H1 (cell line): ENCODE data around the gene KDM2A. TPM values are rescaled to one million over a fixed set of nuclear protein-coding genes. Genes with fewer than 3 reads are reported as not detected.

ENCODE experiments used
- ASH2L ChIP-seq: fragments of 200-600, 300-600 bp; sonication (generic); IDR thresholded peaks from one replicate; pipeline ENCODE4 v1.7.1; 2017; ENCODE audit warnings: low read length
- CBX8 ChIP-seq: fragments of 300-800, 300-1000 bp; sonication (generic); IDR thresholded peaks from 2 replicates; pipeline ENCODE4 v1.7.1; 2016; ENCODE audit warnings: low read depth, low read length, borderline replicate concordance
- CEBPB ChIP-seq: IDR thresholded peaks from 2 replicates; pipeline ENCODE4 v1.6.1; 2012; ENCODE audit warnings: low read depth, low read length
- CHD1 ChIP-seq: IDR thresholded peaks from 2 replicates; pipeline ENCODE4 v1.6.1; 2012; ENCODE audit warnings: low read depth, low read length, improper control_type of control experiment
- CREB1 ChIP-seq: IDR thresholded peaks from 2 replicates; pipeline ENCODE4 v1.6.1; 2012; ENCODE audit warnings: inconsistent platforms
- JUN ChIP-seq: IDR thresholded peaks from 2 replicates; pipeline ENCODE4 v1.6.1; 2011; ENCODE audit warnings: low read depth, mild to moderate bottlenecking, improper control_type of control experiment, low read length
- JUND ChIP-seq: IDR thresholded peaks from 2 replicates; pipeline ENCODE4 v1.6.1; 2011; ENCODE audit warnings: mild to moderate bottlenecking, improper control_type of control experiment, low read length
- KDM1A ChIP-seq: fragments of 200-600, 300-600 bp; sonication (generic); IDR thresholded peaks from 2 replicates; pipeline ENCODE4 v1.7.1; 2016; ENCODE audit warnings: mild to moderate bottlenecking, low read length, borderline replicate concordance
- KDM4A ChIP-seq: IDR thresholded peaks from one replicate; pipeline ENCODE4 v1.7.1; 2012; ENCODE audit warnings: low read depth, mild to moderate bottlenecking, moderate library complexity, low read length, inconsistent platforms; ENCODE audit not compliant: severe bottlenecking
- PHF8 ChIP-seq: fragments of 200-600 bp; sonication (generic); conservative IDR thresholded peaks from 2 replicates; pipeline ENCODE4 v1.7.1; 2012; ENCODE audit warnings: low read depth, mild to moderate bottlenecking, inconsistent platforms, low read length, moderate library complexity
- POLR2AphosphoS5 ChIP-seq: IDR thresholded peaks from 2 replicates; pipeline ENCODE4 v1.6.1; 2011; ENCODE audit warnings: low read depth, low read length
- POU5F1 ChIP-seq: IDR thresholded peaks from 2 replicates; pipeline ENCODE4 v1.6.1; 2011; ENCODE audit warnings: low read depth, mild to moderate bottlenecking, low read length, moderate library complexity
- RBBP5 ChIP-seq: IDR thresholded peaks from 2 replicates; pipeline ENCODE4 v1.7.1; 2012; ENCODE audit warnings: low read depth, mild to moderate bottlenecking, inconsistent platforms, low read length, moderate library complexity, borderline replicate concordance
- SIX5 ChIP-seq: IDR thresholded peaks from 2 replicates; pipeline ENCODE4 v1.6.1; 2011; ENCODE audit warnings: mild to moderate bottlenecking, low read depth, low read length
- TAF7 ChIP-seq: optimal IDR thresholded peaks from 2 replicates; pipeline ENCODE3; 2011; ENCODE audit warnings: low read depth, mild to moderate bottlenecking, inconsistent platforms, low read length, moderate library complexity, borderline replicate concordance
- TBP ChIP-seq: IDR thresholded peaks from 2 replicates; pipeline ENCODE4 v1.6.1; 2011; ENCODE audit warnings: low read depth, low read length, improper control_type of control experiment
- TCF12 ChIP-seq: IDR thresholded peaks from 2 replicates; pipeline ENCODE4 v1.6.1; 2011; ENCODE audit warnings: low read depth, mild to moderate bottlenecking, low read length
- polyA plus RNA-seq, 7 experiments: library from polyadenylated mRNA; depleted of rRNA in 3 of 7; stranded (reverse) in 5 of 7; unstranded in 2 of 7; fragments of >200 nt in 5 of 7; fragments of 200-250 nt in 2 of 7; gene quantifications; 1 replicate in 5 of 7; 2 replicates in 1 of 7; 4 replicates in 1 of 7; pipeline versions ENCODE4 v1.2.1 to v1.2.3, GENCODE V29; 2011 to 2013; ENCODE audit warnings: missing spikeins in 2 of 7, mixed read lengths in 2 of 7
- total RNA-seq: library from RNA; stranded (reverse); fragmentation: NEBNext Ultra II Directional; extraction: Animal tissue kit (Norgen Biotek cat#: 25700); gene quantifications from 2 replicates; pipeline ENCODE4 v1.2.1, GENCODE V29; 2021
- TF ChIP-seq, protein P1 (sequence below): IDR thresholded peaks from 2 replicates; pipeline ENCODE4 v1.6.1; 2011; ENCODE audit warnings: low read length, improper control_type of control experiment

KDM2A gene
- total and polyA plus RNA-seq, 2 of the 8 experiments (the other 6 are each of a cell fraction or from before 2014, with no cell fraction given), result 55.4 to 66.2 TPM

DNA sequence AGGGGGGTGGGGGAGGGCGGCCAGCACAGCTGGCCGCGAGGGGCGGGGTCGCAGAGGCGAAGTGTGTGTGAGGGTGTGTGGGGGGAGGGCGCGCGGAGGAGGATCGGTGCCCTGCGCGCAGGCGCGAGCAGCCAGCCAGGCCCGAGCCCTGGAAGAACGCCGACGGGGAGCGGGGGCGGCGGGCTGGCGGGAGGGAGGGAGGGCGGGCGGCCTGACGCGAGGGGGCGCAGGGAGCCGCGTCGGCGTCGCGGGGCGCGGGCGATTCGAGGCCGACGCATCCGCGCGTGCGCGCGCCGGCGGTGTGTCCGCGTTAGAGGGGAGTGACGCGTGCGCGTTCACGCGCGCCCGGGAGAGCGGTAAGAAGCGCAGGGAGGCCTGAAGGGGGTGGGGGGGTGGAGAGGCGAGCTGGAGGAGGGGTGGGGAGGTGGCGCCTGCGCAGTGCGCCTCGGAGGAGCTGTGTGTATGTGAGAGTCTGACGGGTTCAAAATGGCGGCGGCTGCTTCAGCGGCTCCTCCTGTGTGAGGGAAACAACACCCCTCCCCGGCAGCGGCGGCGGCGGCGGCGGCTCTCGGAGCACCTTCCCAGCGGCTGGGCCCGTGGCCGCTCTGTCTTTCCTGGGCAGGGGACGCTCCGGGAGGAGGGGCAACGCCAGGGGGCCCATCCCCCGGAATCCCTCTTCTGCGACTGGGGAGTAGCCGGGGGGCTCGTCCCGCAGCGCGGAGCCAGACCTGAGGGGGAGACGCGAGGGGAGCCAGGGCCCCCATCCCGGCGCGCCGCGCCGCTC lies at the start of gene KDM2A (continued):
- TF ChIP-seq POLR2AphosphoS5, result peak; percentile 60; the same call in 1 of the 2 replicates
- TF ChIP-seq, protein P1, sequence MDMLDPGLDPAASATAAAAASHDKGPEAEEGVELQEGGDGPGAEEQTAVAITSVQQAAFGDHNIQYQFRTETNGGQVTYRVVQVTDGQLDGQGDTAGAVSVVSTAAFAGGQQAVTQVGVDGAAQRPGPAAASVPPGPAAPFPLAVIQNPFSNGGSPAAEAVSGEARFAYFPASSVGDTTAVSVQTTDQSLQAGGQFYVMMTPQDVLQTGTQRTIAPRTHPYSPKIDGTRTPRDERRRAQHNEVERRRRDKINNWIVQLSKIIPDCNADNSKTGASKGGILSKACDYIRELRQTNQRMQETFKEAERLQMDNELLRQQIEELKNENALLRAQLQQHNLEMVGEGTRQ, result no peak
- peak; percentile 68; the same call in 1 of the 2 replicates for TF ChIP-seq RBBP5
- no peak for TF ChIP-seq KDM1A
- no peak for TF ChIP-seq CHD1
- TF ChIP-seq JUN, result no peak
- peak; percentile 51; the same call in 1 of the 2 replicates for TF ChIP-seq TCF12
- peak; percentile 86 for TF ChIP-seq CREB1
- no peak for TF ChIP-seq ASH2L
- TF ChIP-seq KDM4A, result no peak
- peak; percentile 48; the same call in 1 of the 2 replicates for TF ChIP-seq TBP
- no peak for TF ChIP-seq CBX8
- no peak for TF ChIP-seq JUND
- TF ChIP-seq PHF8, result peak; percentile 58
- TF ChIP-seq TAF7, result no peak
- no peak for TF ChIP-seq CEBPB
- no peak for TF ChIP-seq POU5F1
- no peak for TF ChIP-seq SIX5
